Left ventricle myocardium inferior (tissue), 1 donor: ENCODE results near the gene AIFM3. TPM values are rescaled to one million over a fixed set of nuclear protein-coding genes. Genes with fewer than 3 reads are reported as not detected.
A peak's percentile ranks its signal among the peaks of the same experiment; 100 is the strongest.

Source experiments
- DNase-seq: peaks from one replicate; pipeline ENCODE4 v3.0.0-alpha.2; 2020
- H3K27ac ChIP-seq: fragments of 200-600 bp; replicated peaks from 2 replicates; pipeline ENCODE4 v1.8.0; 2021
- H3K27me3 ChIP-seq: fragments of 200-600 bp; 2 replicates; pipeline ENCODE4 v1.8.0; 2021; ENCODE audit warnings: low read depth
- H3K36me3 ChIP-seq: fragments of 200-600 bp; 2 replicates; pipeline ENCODE4 v1.8.0; 2021
- H3K4me1 ChIP-seq: fragments of 200-600 bp; 2 replicates; pipeline ENCODE4 v1.8.0; 2021
- H3K4me3 ChIP-seq: fragments of 200-600 bp; 2 replicates; pipeline ENCODE4 v1.8.0; 2021; ENCODE audit warnings: mild to moderate bottlenecking, moderate library complexity
- H3K9me3 ChIP-seq: fragments of 200-600 bp; replicated peaks from 2 replicates; pipeline ENCODE4 v1.8.0; 2021
- CTCF ChIP-seq: fragments of 200-600 bp; IDR thresholded peaks from 2 replicates; pipeline ENCODE4 v1.8.0; 2021; ENCODE audit warnings: antibody characterized with exemption, mild to moderate bottlenecking, borderline replicate concordance
- intact Hi-C: fragments of 100-400 bp; cut with micrococcal nuclease; formaldehyde crosslinking; loops from one replicate; pipeline ENCODE4 v1.11.0; 2022
- total RNA-seq: library from RNA; stranded (reverse); fragmentation: NEBNext Ultra II Directional; extraction: Animal tissue kit (Norgen Biotek cat#: 25700); gene quantifications from one replicate; pipeline ENCODE4 v1.2.1, GENCODE V29; 2021
- donor health status: DM: no; HTN: yes; CAD: no; lungs with severe emphysema.

AIFM3 gene
- total RNA-seq, 1 donor from 2014 or later = 0.47 TPM

GRCh38 chr22:20979243-20979809 lies 12.3 kb downstream of the AIFM3 start:
- Histone ChIP-seq H3K27ac (no peak overlapping the region), H3K27me3 (peaks cover 13% of the 10 kb centered on the region), H3K4me1 (peaks cover 36% of the 10 kb centered on the region), H3K4me3 (peak overlapping the region; percentile 52), H3K36me3 (peaks cover 5% of the 10 kb centered on the region), H3K9me3 (peaks cover 7% of the 10 kb centered on the region)
- intact Hi-C loops = no loop called here
- TF ChIP-seq CTCF = no peak
- peak; percentile 53 for DNase-seq

GRCh38 chr22:20979940-20980453 lies 12.9 kb downstream of the AIFM3 start:
- peaks cover 6% of the 10 kb centered on the region for H3K27me3 ChIP-seq
- peaks cover 7% of the 10 kb centered on the region for H3K9me3 ChIP-seq
- TF ChIP-seq CTCF = no peak
- H3K27ac ChIP-seq = no peak overlapping the region
- H3K36me3 ChIP-seq = peaks cover 6% of the 10 kb centered on the region
- no peak for DNase-seq
- peak overlapping the region; percentile 52 for H3K4me3 ChIP-seq
- peaks cover 36% of the 10 kb centered on the region for H3K4me1 ChIP-seq
- intact Hi-C loops = no loop called here

GRCh38 chr22:20980523-20980922 lies 13.5 kb downstream of the AIFM3 start:
- H3K4me1 ChIP-seq = peaks cover 36% of the 10 kb centered on the region
- TF ChIP-seq CTCF = no peak
- H3K9me3 ChIP-seq = peaks cover 7% of the 10 kb centered on the region
- no peak for DNase-seq
- no peak overlapping the region for H3K27ac ChIP-seq
- H3K4me3 ChIP-seq = no peak overlapping the region
- intact Hi-C loops = no loop called here
- H3K36me3 ChIP-seq = peaks cover 6% of the 10 kb centered on the region
- peaks cover under 1% of the 10 kb centered on the region for H3K27me3 ChIP-seq

GRCh38 chr22:20980938-20981722 lies 14.1 kb downstream of the AIFM3 start:
- no peak for DNase-seq
- Histone ChIP-seq H3K4me1 (peaks cover 36% of the 10 kb centered on the region), H3K36me3 (peaks cover 12% of the 10 kb centered on the region), H3K4me3 (peak overlapping the region; percentile 93), H3K27me3 (no peaks in the 10 kb centered on the region), H3K27ac (peak overlapping the region; percentile 95), H3K9me3 (peaks cover 7% of the 10 kb centered on the region)
- intact Hi-C loops = no loop called here
- TF ChIP-seq CTCF = no peak

GRCh38 chr22:20981787-20982562 lies 14.9 kb downstream of the AIFM3 start, which contains the start of gene LZTR1:
Gene LZTR1, plus strand, starts transcription at chr22:20982297. Its CDS starts 75 bp downstream, at chr22:20982372.
- peaks cover 7% of the 10 kb centered on the region for H3K9me3 ChIP-seq
- TF ChIP-seq CTCF = peak; percentile 68
- H3K27me3 ChIP-seq = no peaks in the 10 kb centered on the region
- intact Hi-C loops = no loop called here
- peak within 1 kb of the TSS; percentile 93 for H3K4me3 ChIP-seq
- H3K4me1 ChIP-seq = peaks cover 36% of the 10 kb centered on the region
- H3K36me3 ChIP-seq = peaks cover 17% of the 10 kb centered on the region
- DNase-seq = peak; percentile 83
- H3K27ac ChIP-seq = peak within 1 kb of the TSS; percentile 95
